NCI-H1694 treated with DMSO at 0.1 percent for 48 hours (cell line): ENCODE measurements around the gene RPS4Y2.

Source experiments
- DNase-seq: peaks from one replicate; lab custom pipeline; 2025; lab: John Stamatoyannopoulos, UW

The RPS4Y2 gene

GRCh38 chrY:20755808-20756207 is at the start of gene RPS4Y2:
RPS4Y2 (plus strand) TSS chrY:20756108; CDS start chrY:20756164, 56 bp downstream.
- DNase-seq, result no peak

GRCh38 chrY:20714391-20714790 is 41.5 kb upstream of the RPS4Y2 start:
- DNase-seq, result no peak

GRCh38 chrY:20726184-20726907 is 29.6 kb upstream of the RPS4Y2 start:
- no peak for DNase-seq

GRCh38 chrY:20735200-20735599 is 20.7 kb upstream of the RPS4Y2 start:
- no peak for DNase-seq

GRCh38 chrY:20739806-20740205 is 16.1 kb upstream of the RPS4Y2 start:
- no peak for DNase-seq

GRCh38 chrY:20740609-20741008 is 15.3 kb upstream of the RPS4Y2 start:
- no peak for DNase-seq

- DNase-seq, result no peak
Observed at GRCh38 chrY:20745060-20745459, 10.8 kb upstream of the RPS4Y2 start.

GRCh38 chrY:20746919-20747318 is 9.0 kb upstream of the RPS4Y2 start:
- no peak for DNase-seq

- DNase-seq, result no peak
Observed at GRCh38 chrY:20763869-20764268, 8.0 kb downstream of the RPS4Y2 start.

- no peak for DNase-seq
Observed at GRCh38 chrY:20765117-20765516, 9.2 kb downstream of the RPS4Y2 start.

- DNase-seq, result no peak
Observed at GRCh38 chrY:20770755-20771154, 14.8 kb downstream of the RPS4Y2 start.

- DNase-seq, result no peak
Observed at GRCh38 chrY:20776104-20776503, 20.2 kb downstream of the RPS4Y2 start.

- no peak for DNase-seq
Observed at GRCh38 chrY:20780104-20780654, 24.3 kb downstream of the RPS4Y2 start.

- DNase-seq, result no peak
Observed at GRCh38 chrY:20780776-20781175, 24.9 kb downstream of the RPS4Y2 start.

GRCh38 chrY:20781408-20781807 is 25.5 kb downstream of the RPS4Y2 start:
- DNase-seq, result no peak

GRCh38 chrY:20784965-20785364 is 29.1 kb downstream of the RPS4Y2 start:
- no peak for DNase-seq

GRCh38 chrY:20787076-20787475 is 31.2 kb downstream of the RPS4Y2 start:
- DNase-seq, result no peak

- DNase-seq, result no peak
Observed at GRCh38 chrY:20798351-20799049, 42.6 kb downstream of the RPS4Y2 start.

GRCh38 chrY:20802659-20803058 is 46.8 kb downstream of the RPS4Y2 start:
- no peak for DNase-seq

- no peak for DNase-seq
Observed at GRCh38 chrY:20806243-20806642, 50.3 kb downstream of the RPS4Y2 start.

- DNase-seq, result no peak
Observed at GRCh38 chrY:20813459-20813858, 57.6 kb downstream of the RPS4Y2 start.

- no peak for DNase-seq
Observed at GRCh38 chrY:20814794-20815193, 58.9 kb downstream of the RPS4Y2 start.

- no peak for DNase-seq
Observed at GRCh38 chrY:20817067-20817466, 61.2 kb downstream of the RPS4Y2 start.
